HG03460 (cell line): ENCODE measurements around the gene C21orf58.

Source experiments
- ATAC-seq: cut with Tn5 transposase; IDR thresholded peaks from one replicate; pipeline ENCODE4 v1.9.1; 2021; ENCODE audit not compliant: unreplicated experiment

The C21orf58 gene

GRCh38 chr21:46264690-46265144, 59.0 kb downstream of the C21orf58 start:
- ATAC-seq = no peak

- ATAC-seq = no peak
Observed at GRCh38 chr21:46264046-46264689, 59.5 kb downstream of the C21orf58 start.

- ATAC-seq = no peak
Observed at GRCh38 chr21:46256501-46256994, 67.1 kb downstream of the C21orf58 start.

- no peak for ATAC-seq
Observed at GRCh38 chr21:46255758-46256337, 67.8 kb downstream of the C21orf58 start.

GRCh38 chr21:46255166-46255565, 68.5 kb downstream of the C21orf58 start:
- ATAC-seq = no peak

- ATAC-seq = peak; percentile 67
Observed at GRCh38 chr21:46254208-46254975, 69.3 kb downstream of the C21orf58 start.

- ATAC-seq = peak; percentile 59
Observed at GRCh38 chr21:46253610-46254124, 70.0 kb downstream of the C21orf58 start.

- no peak for ATAC-seq
Observed at GRCh38 chr21:46252840-46253239, 70.8 kb downstream of the C21orf58 start.
